Karpas-422 (cell line): ENCODE measurements around the gene PLEKHJ1. TPM values are rescaled to one million over a fixed set of nuclear protein-coding genes. Genes with fewer than 3 reads are reported as not detected.

Source experiments
- DNase-seq: peaks from one replicate; pipeline ENCODE4 v3.0.0-alpha.2; 2015
- H2AFZ ChIP-seq: fragments of 200-600 bp; sonication (generic); 2 replicates; pipeline ENCODE4 v1.6.1; 2014; ENCODE audit warnings: antibody characterized with exemption, low read length, mixed read lengths
- H3K27ac ChIP-seq: fragments of 200-600 bp; sonication (generic); 2 replicates; pipeline ENCODE4 v1.5.1; 2014; ENCODE audit warnings: mild to moderate bottlenecking, low read length, moderate library complexity
- H3K27me3 ChIP-seq: fragments of 200-600 bp; sonication (generic); 2 replicates; pipeline ENCODE4 v1.6.1; 2014; ENCODE audit warnings: low read length, mixed read lengths
- H3K36me3 ChIP-seq: fragments of 200-600 bp; sonication (generic); 2 replicates; pipeline ENCODE4 v1.6.1; 2014; ENCODE audit warnings: low read length, mixed read lengths; ENCODE audit not compliant: insufficient read depth
- H3K4me1 ChIP-seq: fragments of 200-600 bp; sonication (generic); 2 replicates; pipeline ENCODE4 v1.6.1; 2014; ENCODE audit warnings: mild to moderate bottlenecking, low read length, mixed read lengths
- H3K4me2 ChIP-seq: fragments of 200-600 bp; sonication (generic); 2 replicates; pipeline ENCODE4 v1.6.1; 2014; ENCODE audit warnings: low read length, low read depth, mild to moderate bottlenecking; ENCODE audit not compliant: poor library complexity, severe bottlenecking
- H3K4me3 ChIP-seq: fragments of 200-600 bp; sonication (generic); 2 replicates; pipeline ENCODE4 v1.5.1; 2014; ENCODE audit warnings: mild to moderate bottlenecking, antibody characterized with exemption, low read length, mixed read lengths
- H3K79me2 ChIP-seq: fragments of 200-600 bp; sonication (generic); 2 replicates; pipeline ENCODE4 v1.6.1; 2014; ENCODE audit warnings: mild to moderate bottlenecking, low read length, mixed read lengths
- H3K9ac ChIP-seq: fragments of 200-600 bp; sonication (generic); 2 replicates; pipeline ENCODE4 v1.6.0; 2014; ENCODE audit warnings: low read length
- H3K9me2 ChIP-seq: fragments of 200-600 bp; sonication (generic), shearing (Covaris generic); replicated peaks from 2 replicates; pipeline ENCODE4 v1.6.0; 2014; ENCODE audit warnings: mild to moderate bottlenecking, low read length, moderate library complexity; ENCODE audit not compliant: insufficient read depth
- H3K9me3 ChIP-seq: fragments of 300-700, 200-600 bp; sonication (generic); 2 replicates; pipeline ENCODE4 v1.6.1; 2014; ENCODE audit warnings: low read length, mixed read lengths
- H4K20me1 ChIP-seq: fragments of 200-600 bp; sonication (generic); 2 replicates; pipeline ENCODE4 v1.6.1; 2014; ENCODE audit warnings: mild to moderate bottlenecking, antibody characterized with exemption, low read length, low read depth; ENCODE audit not compliant: insufficient read depth
- total RNA-seq: library from RNA; depleted of rRNA; stranded (reverse); fragments of >200 nt; shearing (Covaris generic); gene quantifications from 2 replicates; pipeline ENCODE4 v1.2.3, GENCODE V29; 2014; ENCODE audit warnings: low replicate concordance

The PLEKHJ1 gene
- total RNA-seq, 1 experiment from 2014 or later = 57.4 TPM

DNA sequence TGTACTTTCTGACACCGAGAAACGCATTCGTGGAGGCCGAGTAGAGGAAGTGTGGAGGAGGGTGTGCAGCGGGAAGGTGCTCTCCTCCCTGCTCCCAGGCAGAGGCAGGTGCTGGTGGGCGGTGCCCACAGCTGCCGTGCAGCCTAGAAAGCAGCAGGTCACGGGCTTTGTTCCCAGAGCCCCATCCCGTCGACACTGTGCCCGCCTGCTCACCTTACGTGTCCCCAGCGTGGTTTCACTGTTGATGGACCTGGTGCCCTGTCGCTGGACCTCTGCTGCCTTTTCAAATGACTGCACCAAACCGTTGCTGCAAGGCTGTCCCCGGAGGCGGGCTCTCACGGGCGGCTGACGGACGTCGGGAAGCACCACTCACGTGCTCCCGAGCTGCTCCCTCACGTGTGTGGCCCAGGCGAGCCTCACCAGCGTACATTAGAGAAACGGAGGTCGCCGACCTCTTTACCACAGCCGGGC, 20.8 kb downstream of the PLEKHJ1 start:
- Histone ChIP-seq H3K9me2 (no peaks in the 10 kb centered on the region), H3K27me3 (no peaks in the 10 kb centered on the region), H3K4me1 (no peaks in the 10 kb centered on the region), H2AFZ (no peak overlapping the region), H3K9ac (no peak overlapping the region), H3K79me2 (no peaks in the 10 kb centered on the region), H3K4me2 (no peak overlapping the region), H4K20me1 (no peaks in the 10 kb centered on the region), H3K27ac (no peak overlapping the region), H3K9me3 (no peaks in the 10 kb centered on the region), H3K36me3 (peaks cover 7% of the 10 kb centered on the region), H3K4me3 (no peak overlapping the region)
- DNase-seq = no peak

DNA sequence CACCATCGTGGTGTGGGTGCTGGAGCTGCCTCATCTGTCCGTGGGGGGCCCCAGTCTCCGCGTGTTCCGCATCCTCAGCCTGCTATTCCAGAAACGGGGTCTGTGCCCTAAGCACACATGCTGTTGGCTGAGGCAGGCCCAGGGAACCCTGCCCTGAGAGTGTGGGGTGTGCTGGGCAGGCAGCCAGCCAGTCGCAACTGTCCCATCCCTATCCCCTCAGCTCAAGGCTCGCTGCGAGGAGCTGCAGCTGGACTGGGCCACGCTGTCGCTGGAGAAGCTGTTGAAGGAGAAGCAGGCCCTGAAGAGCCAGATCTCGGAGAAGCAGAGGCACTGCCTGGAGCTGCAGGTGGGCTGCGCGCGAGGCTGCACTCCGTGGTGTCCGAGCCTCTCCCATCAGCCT, 21.9 kb downstream of the PLEKHJ1 start:
- H3K79me2 ChIP-seq = no peaks in the 10 kb centered on the region
- no peaks in the 10 kb centered on the region for H4K20me1 ChIP-seq
- no peak overlapping the region for H3K4me2 ChIP-seq
- H3K9me2 ChIP-seq = no peaks in the 10 kb centered on the region
- no peaks in the 10 kb centered on the region for H3K4me1 ChIP-seq
- H3K27me3 ChIP-seq = no peaks in the 10 kb centered on the region
- H3K9ac ChIP-seq = no peak overlapping the region
- H2AFZ ChIP-seq = no peak overlapping the region
- H3K27ac ChIP-seq = no peak overlapping the region
- no peak for DNase-seq
- H3K4me3 ChIP-seq = no peak overlapping the region
- H3K9me3 ChIP-seq = no peaks in the 10 kb centered on the region
- peaks cover 7% of the 10 kb centered on the region for H3K36me3 ChIP-seq

DNA sequence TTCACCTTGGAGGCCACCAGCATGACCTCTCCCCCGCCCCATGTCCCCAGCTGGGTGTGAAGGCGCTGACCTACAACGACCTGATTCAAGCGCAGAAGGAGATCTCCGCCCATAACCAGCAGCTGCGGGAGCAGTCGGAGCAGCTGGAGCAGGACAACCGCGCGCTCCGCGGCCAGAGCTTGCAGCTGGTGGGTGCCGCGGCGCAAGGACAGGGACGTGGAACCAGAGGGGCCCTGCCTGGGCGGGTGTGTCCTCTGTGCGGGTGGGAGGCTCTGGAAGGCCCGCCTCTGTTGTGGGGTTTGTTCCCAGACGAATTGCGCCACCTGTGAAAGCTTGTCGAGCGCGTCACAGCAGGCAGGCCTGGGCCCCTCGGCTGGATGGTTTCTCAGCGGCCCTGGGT, 22.3 kb downstream of the PLEKHJ1 start:
- Histone ChIP-seq H3K27me3 (no peaks in the 10 kb centered on the region), H3K79me2 (no peaks in the 10 kb centered on the region), H4K20me1 (no peaks in the 10 kb centered on the region), H3K4me3 (no peak overlapping the region), H3K4me1 (no peaks in the 10 kb centered on the region), H3K4me2 (no peak overlapping the region), H2AFZ (no peak overlapping the region), H3K36me3 (peaks cover 7% of the 10 kb centered on the region), H3K9me2 (no peaks in the 10 kb centered on the region), H3K9ac (no peak overlapping the region), H3K9me3 (no peaks in the 10 kb centered on the region), H3K27ac (no peak overlapping the region)
- DNase-seq = no peak

DNA sequence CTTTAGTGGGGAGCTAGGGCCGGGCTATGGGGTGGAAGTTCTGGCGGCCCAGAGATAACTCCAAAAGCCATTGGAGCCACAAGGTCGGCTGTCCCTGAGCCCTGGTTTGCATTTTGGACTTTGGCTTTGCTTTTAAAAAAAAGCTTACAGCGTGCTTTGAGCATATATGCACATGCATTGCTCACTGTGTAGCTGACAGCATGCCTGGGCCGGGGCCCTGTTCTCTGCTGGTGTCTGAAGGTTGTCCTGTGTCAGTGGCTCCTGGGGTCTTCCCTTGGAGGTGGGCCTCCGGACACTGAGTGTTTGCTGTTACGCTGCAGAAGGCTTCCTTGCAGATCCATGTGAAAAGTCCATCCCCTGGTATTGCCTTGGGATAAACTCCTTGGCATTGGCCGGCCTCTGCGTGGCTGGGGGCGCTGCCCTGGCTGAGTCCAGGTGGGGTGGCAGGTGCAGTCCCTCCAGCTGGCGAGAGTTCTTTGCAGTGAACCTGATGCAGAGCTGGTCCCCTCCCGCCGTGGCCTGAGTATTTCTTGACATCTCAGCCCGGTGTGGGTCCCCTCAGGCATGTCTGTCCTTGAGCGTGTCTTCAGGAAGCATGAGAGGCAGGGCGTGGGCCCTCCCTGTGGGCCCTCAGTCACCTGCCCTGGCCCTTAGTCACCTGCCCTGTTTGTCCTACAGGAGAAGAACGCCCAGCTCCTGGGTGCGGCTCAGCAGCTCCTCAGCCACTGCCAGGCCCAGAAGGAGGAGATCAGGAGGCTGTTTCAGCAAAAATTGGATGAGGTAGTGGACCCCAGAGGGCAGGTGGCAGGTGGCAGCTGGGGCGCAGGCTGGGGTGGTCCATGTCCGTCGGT, 23.0 kb downstream of the PLEKHJ1 start:
- peaks cover 3% of the 10 kb centered on the region; the same call in 1 of the 2 replicates for H3K4me1 ChIP-seq
- H3K9me3 ChIP-seq = no peaks in the 10 kb centered on the region
- no peak overlapping the region for H3K9ac ChIP-seq
- H3K27ac ChIP-seq = no peak overlapping the region
- H3K79me2 ChIP-seq = no peaks in the 10 kb centered on the region
- DNase-seq = no peak
- no peak overlapping the region for H3K4me3 ChIP-seq
- peaks cover 7% of the 10 kb centered on the region for H3K36me3 ChIP-seq
- H3K27me3 ChIP-seq = no peaks in the 10 kb centered on the region
- no peaks in the 10 kb centered on the region for H3K9me2 ChIP-seq
- H3K4me2 ChIP-seq = no peak overlapping the region
- no peak overlapping the region for H2AFZ ChIP-seq
- H4K20me1 ChIP-seq = no peaks in the 10 kb centered on the region

DNA sequence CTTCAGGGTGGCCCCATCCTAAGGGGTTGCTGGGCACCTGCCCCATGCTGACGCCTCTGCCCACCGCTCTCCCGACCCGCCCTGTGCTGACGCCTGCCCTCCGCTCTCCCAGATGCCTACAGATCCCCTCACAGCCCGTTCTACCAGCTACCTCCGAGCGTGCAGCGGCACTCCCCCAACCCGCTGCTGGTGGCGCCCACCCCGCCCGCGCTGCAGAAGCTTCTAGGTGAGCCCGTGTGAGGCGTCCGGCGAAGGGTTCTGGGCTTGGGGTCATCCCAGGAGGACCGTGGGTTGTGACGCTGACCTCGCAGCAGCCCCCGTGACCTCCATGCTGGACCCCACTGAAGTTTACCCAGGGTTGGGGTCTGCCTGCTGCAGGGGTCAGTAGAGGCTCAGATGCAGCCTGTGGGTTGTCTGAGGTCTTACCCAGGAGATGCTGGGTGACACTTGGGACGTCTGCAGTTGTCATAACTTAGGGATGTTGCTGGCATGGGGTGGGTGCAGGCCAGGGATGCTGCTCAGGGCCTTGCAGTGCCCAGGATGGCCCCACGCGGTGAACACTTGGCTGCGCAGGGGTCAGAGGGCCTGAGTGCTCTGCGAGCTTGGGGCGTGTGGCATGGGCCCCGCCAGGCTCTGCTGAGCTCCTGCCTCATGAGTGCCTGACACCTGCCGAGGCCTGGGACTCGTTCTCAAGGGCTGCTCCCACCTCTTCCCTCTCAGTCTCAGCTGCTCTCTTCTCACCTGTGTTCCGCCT, 25.0 kb downstream of the PLEKHJ1 start:
- Histone ChIP-seq H3K36me3 (peaks cover 7% of the 10 kb centered on the region), H3K9me3 (no peaks in the 10 kb centered on the region), H3K4me1 (peaks cover 6% of the 10 kb centered on the region; the same call in 1 of the 2 replicates)

DNA sequence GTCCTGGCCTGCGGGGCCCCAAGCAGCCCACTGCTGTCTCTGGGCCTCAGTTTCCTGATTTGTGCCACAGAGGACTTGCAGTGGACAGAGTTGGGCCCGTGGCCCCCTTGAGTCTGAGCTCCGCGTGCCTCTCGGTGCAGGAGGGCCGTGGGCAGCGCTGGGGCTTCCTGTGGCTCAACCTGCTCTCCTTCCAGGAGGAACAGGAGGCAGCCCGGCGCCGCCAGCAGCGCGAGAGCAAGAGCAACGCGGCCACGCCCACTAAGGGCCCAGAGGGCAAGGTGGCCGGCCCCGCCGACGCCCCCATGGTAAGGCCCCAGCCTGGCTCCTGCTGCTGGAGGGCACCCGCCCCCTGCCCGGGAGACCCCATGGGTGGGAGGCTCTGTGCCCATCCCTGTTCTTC, 25.9 kb downstream of the PLEKHJ1 start:
- H3K9ac ChIP-seq = no peak overlapping the region
- no peak for DNase-seq
- H3K9me3 ChIP-seq = no peaks in the 10 kb centered on the region
- H3K4me3 ChIP-seq = no peak overlapping the region
- H3K4me1 ChIP-seq = peaks cover 6% of the 10 kb centered on the region; the same call in 1 of the 2 replicates
- peaks cover 7% of the 10 kb centered on the region for H3K36me3 ChIP-seq
- no peaks in the 10 kb centered on the region for H3K9me2 ChIP-seq
- H3K4me2 ChIP-seq = no peak overlapping the region
- H3K27ac ChIP-seq = no peak overlapping the region
- no peaks in the 10 kb centered on the region for H3K27me3 ChIP-seq
- no peak overlapping the region for H2AFZ ChIP-seq
- no peaks in the 10 kb centered on the region for H3K79me2 ChIP-seq
- no peaks in the 10 kb centered on the region for H4K20me1 ChIP-seq

More for the DNA sequence above, 25.0 kb downstream of the PLEKHJ1 start:
- Histone ChIP-seq H3K27me3 (no peaks in the 10 kb centered on the region), H3K4me3 (no peak overlapping the region), H3K9ac (no peak overlapping the region), H3K27ac (no peak overlapping the region), H4K20me1 (no peaks in the 10 kb centered on the region), H3K4me2 (no peak overlapping the region), H3K79me2 (no peaks in the 10 kb centered on the region), H2AFZ (no peak overlapping the region), H3K9me2 (no peaks in the 10 kb centered on the region)
- DNase-seq = no peak

DNA sequence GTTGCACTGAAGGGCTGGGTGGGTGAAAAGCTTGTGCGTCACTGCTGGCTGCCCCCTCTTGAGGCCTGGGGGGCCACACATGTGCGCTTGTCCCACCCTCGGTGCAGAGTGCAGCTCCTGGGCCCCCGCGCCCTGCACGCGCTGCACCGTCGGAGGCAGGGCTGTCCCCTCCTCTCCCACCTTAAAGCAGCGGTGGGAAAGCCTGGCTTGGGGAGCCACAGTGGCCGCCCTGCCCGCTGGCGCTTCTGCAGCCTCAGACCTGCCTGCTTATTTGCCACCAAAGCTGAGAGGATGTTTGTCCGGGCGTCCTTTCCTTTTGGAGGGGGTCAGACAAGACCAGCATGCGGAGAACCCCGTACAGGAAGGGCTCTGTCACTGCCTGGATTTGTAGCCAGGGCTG, 26.7 kb downstream of the PLEKHJ1 start:
- H3K79me2 ChIP-seq = no peaks in the 10 kb centered on the region
- no peak overlapping the region for H3K4me2 ChIP-seq
- H3K4me3 ChIP-seq = no peak overlapping the region
- H2AFZ ChIP-seq = no peak overlapping the region
- H3K36me3 ChIP-seq = peaks cover 7% of the 10 kb centered on the region
- H3K27ac ChIP-seq = no peak overlapping the region
- H3K9me3 ChIP-seq = no peaks in the 10 kb centered on the region
- H3K9me2 ChIP-seq = no peaks in the 10 kb centered on the region
- no peaks in the 10 kb centered on the region for H3K27me3 ChIP-seq
- no peak overlapping the region for H3K9ac ChIP-seq
- no peaks in the 10 kb centered on the region for H4K20me1 ChIP-seq
- H3K4me1 ChIP-seq = peaks cover 8% of the 10 kb centered on the region
- no peak for DNase-seq

DNA sequence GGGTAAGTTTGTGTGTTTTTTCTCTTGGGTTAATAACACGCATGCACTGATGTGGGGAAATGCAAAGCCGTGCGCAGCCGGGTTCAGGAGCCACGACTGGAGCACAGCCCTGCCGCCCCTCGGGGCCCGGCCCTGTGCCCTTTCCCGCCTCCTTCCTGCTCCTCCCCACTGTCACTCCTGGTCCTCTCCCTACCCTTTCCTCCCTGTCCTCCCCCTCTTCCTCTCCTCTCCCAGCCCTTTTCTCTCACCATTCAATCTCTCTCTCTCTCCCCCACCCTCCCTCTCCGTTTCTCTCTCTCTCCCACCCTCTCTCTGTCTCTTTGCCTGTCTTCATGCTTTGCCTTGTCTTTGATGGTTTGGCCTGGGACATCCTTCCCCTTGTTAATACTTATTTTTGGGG, 27.2 kb downstream of the PLEKHJ1 start:
- H3K79me2 ChIP-seq = no peaks in the 10 kb centered on the region
- H3K27ac ChIP-seq = no peak overlapping the region
- H3K9me3 ChIP-seq = no peaks in the 10 kb centered on the region
- no peak overlapping the region for H3K4me2 ChIP-seq
- DNase-seq = no peak
- no peak overlapping the region for H3K9ac ChIP-seq
- no peaks in the 10 kb centered on the region for H4K20me1 ChIP-seq
- peaks cover 13% of the 10 kb centered on the region for H3K4me1 ChIP-seq
- no peak overlapping the region for H2AFZ ChIP-seq
- peaks cover 7% of the 10 kb centered on the region for H3K36me3 ChIP-seq
- no peaks in the 10 kb centered on the region for H3K27me3 ChIP-seq
- H3K9me2 ChIP-seq = no peaks in the 10 kb centered on the region
- no peak overlapping the region for H3K4me3 ChIP-seq
